ENCODE results near the gene REEP1.

DNA sequence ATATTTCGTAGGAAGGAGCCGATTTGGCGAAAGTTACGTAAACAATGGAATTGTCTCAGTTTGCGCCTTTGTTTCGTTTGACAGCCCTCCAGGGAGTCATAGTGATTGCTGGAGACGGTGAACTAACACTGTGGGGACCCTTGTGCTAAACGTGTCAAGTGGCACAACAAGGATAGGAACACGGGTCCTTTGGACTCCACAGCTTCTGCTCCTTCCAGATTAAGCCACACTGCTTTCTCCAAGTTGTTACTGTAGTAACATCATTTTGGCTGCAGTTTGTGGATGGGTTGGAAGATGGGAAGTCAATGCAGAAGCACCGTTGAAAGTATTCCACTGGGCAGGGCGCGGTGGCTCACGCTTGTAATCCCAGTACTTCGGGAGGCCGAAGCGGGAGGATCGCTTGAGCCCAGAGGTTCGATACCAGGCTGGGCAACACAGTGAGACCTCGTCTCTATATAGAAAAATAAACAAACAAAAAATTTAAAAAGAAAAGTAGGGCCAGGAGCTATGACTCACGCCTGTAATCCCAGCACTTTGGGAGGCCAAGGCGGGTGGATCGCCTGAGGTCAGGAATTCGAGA, 141.5 kb downstream of the REEP1 start:
- TF ChIP-seq, protein P1, sequence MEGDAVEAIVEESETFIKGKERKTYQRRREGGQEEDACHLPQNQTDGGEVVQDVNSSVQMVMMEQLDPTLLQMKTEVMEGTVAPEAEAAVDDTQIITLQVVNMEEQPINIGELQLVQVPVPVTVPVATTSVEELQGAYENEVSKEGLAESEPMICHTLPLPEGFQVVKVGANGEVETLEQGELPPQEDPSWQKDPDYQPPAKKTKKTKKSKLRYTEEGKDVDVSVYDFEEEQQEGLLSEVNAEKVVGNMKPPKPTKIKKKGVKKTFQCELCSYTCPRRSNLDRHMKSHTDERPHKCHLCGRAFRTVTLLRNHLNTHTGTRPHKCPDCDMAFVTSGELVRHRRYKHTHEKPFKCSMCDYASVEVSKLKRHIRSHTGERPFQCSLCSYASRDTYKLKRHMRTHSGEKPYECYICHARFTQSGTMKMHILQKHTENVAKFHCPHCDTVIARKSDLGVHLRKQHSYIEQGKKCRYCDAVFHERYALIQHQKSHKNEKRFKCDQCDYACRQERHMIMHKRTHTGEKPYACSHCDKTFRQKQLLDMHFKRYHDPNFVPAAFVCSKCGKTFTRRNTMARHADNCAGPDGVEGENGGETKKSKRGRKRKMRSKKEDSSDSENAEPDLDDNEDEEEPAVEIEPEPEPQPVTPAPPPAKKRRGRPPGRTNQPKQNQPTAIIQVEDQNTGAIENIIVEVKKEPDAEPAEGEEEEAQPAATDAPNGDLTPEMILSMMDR (conservative IDR thresholded peaks at IDR 0.05 in 1 of 2, IDR thresholded peaks at IDR 0.05 in 1 of 2; ENCODE audit: extremely low read depth in 1 of 2, insufficient read depth in 1 of 2, low read depth in 1 of 2, low read length in 2 of 2): no peak
- no peak for TF ChIP-seq EZH2 (IDR thresholded peaks at IDR 0.05; ENCODE audit: borderline replicate concordance, low read length)

All from mammary epithelial cell (primary cell).